Activated naive CD4-positive, alpha-beta T cell treated with anti-CD3 and anti-CD28 coated beads, Interleukin-2, amount 50 U/mL, for 72 hours (primary cell): ENCODE data around the gene TRIM40. TPM values are rescaled to one million over a fixed set of nuclear protein-coding genes. Genes with fewer than 3 reads are reported as not detected.

Source experiments
- ATAC-seq, 2 donors: fragments of 150-1000 bp; cut with Tn5 transposase; 2 replicates each; pipeline ENCODE4 v1.10.0; 2021; ENCODE audit warnings: mild to moderate bottlenecking in 2 of 2, moderate library complexity in 2 of 2
- DNase-seq, 2 donors: peaks; one replicate each; pipeline ENCODE4 v3.0.0; 2021 to 2022; ENCODE audit warnings: low spot score in 2 of 2
- H3K27ac Mint-ChIP-seq, 2 donors: one replicate each; pipeline ENCODE4 v1.8.0; 2022; ENCODE audit warnings: mild to moderate bottlenecking in 2 of 2, mixed read lengths in 2 of 2
- H3K36me3 Mint-ChIP-seq, 2 donors: one replicate each; pipeline ENCODE4 v1.8.0; 2022; ENCODE audit warnings: mixed read lengths in 2 of 2
- H3K9me3 Mint-ChIP-seq, 2 donors: one replicate each; pipeline ENCODE4 v1.8.0; 2022; ENCODE audit warnings: mixed read lengths in 2 of 2
- total RNA-seq, 2 donors: library from RNA; stranded (reverse); gene quantifications; one replicate each; pipeline ENCODE4 v1.2.3, GENCODE V29; 2022

Gene TRIM40, protein sequence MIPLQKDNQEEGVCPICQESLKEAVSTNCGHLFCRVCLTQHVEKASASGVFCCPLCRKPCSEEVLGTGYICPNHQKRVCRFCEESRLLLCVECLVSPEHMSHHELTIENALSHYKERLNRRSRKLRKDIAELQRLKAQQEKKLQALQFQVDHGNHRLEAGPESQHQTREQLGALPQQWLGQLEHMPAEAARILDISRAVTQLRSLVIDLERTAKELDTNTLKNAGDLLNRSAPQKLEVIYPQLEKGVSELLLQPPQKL
- total RNA-seq = under 1 TPM in 1 of 2 donors, not detected in 1; 0.12 TPM

- Mint-ChIP-seq H3K9me3 (no peaks in the 10 kb centered on the region), H3K27ac (peak within 1 kb of the TSS in 1 of 2 donors; percentile 46), H3K36me3 (no peaks in the 10 kb centered on the region)
- ATAC-seq (no peak), DNase-seq (no peak)
Observed at GRCh38 chr6:30135757-30136156, at the start of gene TRIM40. TRIM40 (plus strand) TSS chr6:30136140; CDS start chr6:30137037, 897 bp downstream.

DNA sequence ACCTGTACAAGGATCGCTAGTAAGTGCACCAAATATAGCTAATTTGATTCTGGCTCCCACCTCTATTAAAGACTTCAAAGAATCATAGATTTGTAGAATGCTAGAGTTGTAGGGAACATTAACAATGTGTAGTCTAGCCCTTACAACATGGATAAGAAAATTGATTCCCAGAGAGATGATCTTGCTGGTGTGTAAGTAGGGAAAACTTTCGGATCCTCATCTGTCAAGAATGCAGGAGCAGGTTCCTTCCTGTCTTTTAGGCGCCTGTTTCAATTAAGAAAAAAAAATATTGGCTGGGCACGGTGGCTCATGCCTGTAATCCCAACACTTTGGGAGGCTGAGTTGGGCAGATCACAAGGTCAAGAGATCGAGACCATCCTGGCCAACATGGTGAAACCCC is 48.1 kb upstream of the TRIM40 start:
- Mint-ChIP-seq H3K9me3 (no peaks in the 10 kb centered on the region), H3K36me3 (no peaks in the 10 kb centered on the region), H3K27ac (no peak overlapping the region)
- no peak for ATAC-seq
- no peak for DNase-seq

DNA sequence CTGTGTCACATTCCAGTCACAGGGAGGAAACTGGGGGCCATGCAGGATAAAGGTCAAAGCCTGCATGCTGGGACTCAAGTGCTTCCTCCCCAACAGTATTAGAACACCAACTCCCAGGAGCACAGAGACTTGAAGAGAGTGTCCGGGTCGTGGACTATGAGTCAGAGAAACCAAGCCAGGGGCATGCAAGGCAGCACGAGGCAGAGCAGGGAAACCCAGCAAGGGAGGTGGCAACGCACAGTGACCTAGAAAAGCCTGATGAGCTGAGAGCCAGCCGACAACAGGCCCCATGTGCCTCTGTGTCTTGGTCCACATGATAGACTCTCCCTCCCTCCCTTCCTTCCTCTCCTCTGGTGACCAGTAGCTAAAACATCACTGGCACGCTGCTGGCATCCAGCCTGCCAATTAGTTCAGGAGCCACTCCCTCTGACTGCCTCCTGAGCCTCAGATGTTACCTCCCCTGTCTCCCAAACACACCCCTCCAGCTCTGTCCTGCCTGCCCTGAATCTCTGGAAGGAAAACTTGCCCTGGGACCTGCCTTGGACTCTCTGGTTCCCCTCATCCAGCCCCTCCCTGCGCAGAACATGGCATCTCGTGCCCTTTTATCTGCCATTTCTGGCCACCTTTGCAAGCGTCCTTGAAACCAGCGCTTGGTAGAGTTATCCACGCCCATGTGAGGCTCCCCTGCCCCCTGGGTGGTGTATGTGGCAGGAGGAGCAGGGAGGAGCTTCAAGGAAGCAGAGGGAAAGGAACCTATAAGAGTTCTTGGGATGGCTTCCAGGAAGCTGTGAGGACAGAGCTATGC is 44.2 kb upstream of the TRIM40 start:
- no peak for DNase-seq
- no peaks in the 10 kb centered on the region for H3K36me3 Mint-ChIP-seq
- ATAC-seq = no peak
- no peak overlapping the region for H3K27ac Mint-ChIP-seq
- H3K9me3 Mint-ChIP-seq = no peaks in the 10 kb centered on the region

DNA sequence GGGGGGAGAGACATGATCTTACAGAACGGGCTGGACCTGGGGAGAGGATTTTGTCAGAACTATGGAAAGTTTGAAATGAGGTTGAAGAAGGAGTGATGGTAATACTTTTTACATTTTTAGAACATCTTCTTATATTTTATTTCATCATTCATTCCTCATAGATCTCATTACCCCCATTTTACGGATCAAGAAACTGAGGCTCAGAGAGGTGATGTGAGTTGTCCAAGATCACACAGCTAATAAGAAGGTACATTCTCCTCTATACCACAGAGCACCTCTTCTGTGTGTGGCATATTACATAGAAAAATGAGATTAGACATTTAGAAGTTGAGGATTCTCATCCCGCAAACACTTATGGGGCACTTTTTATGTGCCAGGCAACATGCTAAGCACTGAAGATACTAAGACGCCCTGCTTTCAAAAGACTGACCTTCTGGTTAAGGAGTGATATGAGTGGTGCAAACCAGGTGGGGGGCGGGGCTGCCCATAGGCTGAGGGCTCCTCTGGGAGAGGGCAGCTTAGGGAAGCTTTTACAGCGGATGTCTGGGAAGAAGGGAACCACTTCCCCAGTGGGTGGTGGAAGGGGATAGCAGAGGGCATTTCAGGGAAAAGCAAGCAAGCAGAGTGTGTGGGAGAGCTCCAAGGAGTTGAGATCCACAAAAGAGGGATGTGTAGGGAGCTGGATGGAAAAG is 42.9 kb upstream of the TRIM40 start:
- no peak for ATAC-seq
- H3K27ac Mint-ChIP-seq = no peak overlapping the region
- no peak for DNase-seq
- H3K36me3 Mint-ChIP-seq = no peaks in the 10 kb centered on the region
- H3K9me3 Mint-ChIP-seq = no peaks in the 10 kb centered on the region

GRCh38 chr6:30093951-30094661 is 41.8 kb upstream of the TRIM40 start:
- no peak for DNase-seq
- Mint-ChIP-seq H3K9me3 (no peaks in the 10 kb centered on the region), H3K27ac (no peak overlapping the region), H3K36me3 (no peaks in the 10 kb centered on the region)
- ATAC-seq = no peak

GRCh38 chr6:30096829-30097228 is 39.1 kb upstream of the TRIM40 start:
- ATAC-seq = no peak
- Mint-ChIP-seq H3K9me3 (no peaks in the 10 kb centered on the region), H3K27ac (no peak overlapping the region), H3K36me3 (no peaks in the 10 kb centered on the region)
- DNase-seq = no peak

- DNase-seq (no peak), ATAC-seq (no peak)
- H3K27ac Mint-ChIP-seq = no peak overlapping the region
- H3K36me3 Mint-ChIP-seq = no peaks in the 10 kb centered on the region
- H3K9me3 Mint-ChIP-seq = no peaks in the 10 kb centered on the region
Observed at GRCh38 chr6:30097902-30098768, 37.8 kb upstream of the TRIM40 start.

GRCh38 chr6:30100154-30100553 is 35.8 kb upstream of the TRIM40 start:
- no peak for DNase-seq
- no peak for ATAC-seq
- peak overlapping the region in 1 of 2 donors; percentile 48 for H3K27ac Mint-ChIP-seq
- H3K36me3 Mint-ChIP-seq = no peaks in the 10 kb centered on the region
- H3K9me3 Mint-ChIP-seq = no peaks in the 10 kb centered on the region

DNA sequence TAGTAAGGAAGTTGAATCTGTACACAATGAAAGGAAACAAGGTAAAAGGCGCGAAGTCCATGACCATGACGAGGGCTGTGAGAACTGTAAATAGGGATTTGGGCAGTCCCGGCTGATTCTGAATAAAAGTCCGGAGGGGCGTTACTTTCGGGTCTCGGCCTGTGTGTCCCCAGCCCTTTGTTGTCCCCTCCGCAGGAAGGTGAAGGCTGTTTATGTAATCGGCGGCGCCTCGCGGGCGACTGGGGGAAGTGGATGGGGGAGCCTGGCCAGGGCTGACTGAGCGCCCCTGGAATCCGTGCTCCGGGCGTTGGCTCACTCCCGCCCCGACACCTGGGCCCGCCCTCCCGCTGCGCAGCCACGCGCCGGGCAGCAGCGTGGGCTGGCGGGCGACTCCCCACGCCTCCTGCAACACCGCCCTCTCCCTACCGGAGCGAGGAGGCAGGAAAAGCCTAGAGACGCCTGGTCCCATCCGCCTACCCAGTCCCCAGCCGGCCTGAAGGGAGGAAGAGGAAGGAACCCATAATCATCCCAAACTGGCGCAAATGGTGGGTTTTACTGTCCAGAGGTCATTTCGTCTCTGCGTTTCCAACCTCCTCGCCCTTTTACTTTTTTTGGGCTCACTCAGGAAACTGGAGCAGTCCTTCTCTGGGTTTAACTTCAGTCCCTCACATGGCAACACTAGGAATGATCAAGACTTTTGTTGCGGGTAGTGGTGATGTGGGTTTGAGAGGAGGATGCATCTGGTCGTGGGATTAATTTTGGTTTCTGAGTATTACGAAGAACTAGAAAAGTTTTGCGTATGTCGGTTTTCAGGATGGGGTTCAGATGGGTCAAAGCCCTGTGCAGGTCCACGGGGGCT is 35.1 kb upstream of the TRIM40 start:
- DNase-seq (no peak), ATAC-seq (peak; percentile 1 to 16)
- Mint-ChIP-seq H3K36me3 (no peaks in the 10 kb centered on the region), H3K9me3 (no peaks in the 10 kb centered on the region), H3K27ac (no peak overlapping the region)

DNA sequence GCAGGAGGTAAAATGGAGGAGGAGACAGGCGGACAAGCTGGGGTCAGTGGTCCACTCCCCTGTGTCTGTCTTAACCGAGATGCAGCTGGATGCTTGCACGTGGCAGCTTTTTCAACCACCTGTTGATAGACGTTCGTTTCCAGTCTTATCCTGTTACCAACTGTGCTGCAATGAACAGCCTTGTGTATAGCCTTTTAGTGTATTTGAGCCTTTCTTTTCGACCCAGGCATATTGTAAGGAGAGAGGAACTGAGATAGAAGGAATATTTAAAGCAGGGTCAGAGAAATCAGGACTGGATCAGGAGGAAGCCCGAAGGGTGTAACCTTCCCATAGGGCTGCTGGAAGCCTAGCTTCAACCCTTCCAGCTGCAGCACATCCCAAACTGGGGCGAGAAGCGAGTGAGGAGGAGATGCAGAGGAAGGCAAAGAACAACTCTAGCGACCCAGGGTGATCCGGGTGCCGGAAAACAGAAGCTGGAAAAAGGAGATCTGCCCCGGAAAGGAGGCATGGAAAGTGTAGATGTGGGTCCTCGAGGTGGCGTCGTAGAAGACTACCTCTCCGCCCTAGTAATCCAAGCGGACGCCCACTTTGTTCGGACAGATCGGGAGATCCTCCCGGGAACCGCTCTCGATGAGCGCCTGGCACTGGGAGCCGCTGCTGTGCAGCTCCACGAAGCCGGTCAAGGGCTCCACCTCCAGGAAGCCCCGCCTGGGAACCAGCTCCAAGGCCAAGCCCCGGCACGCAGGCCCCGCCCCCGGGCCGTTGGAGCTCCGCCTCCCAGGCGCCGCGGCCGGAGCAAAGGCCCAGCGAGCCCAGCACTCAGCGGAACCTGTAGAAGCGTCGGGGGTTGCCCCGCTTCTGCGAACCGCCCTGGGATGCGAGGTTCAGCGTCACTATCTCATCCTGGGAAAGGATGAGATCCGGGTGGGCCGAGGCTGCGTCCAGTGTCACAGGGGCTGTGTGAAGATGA is 34.2 kb upstream of the TRIM40 start:
- peak; percentile 67 to 83 for DNase-seq
- Mint-ChIP-seq H3K36me3 (no peaks in the 10 kb centered on the region), H3K27ac (peak overlapping the region in 1 of 2 donors; percentile 51), H3K9me3 (no peaks in the 10 kb centered on the region)
- peak; percentile 73 to 80 for ATAC-seq

- Mint-ChIP-seq H3K36me3 (no peaks in the 10 kb centered on the region), H3K9me3 (no peaks in the 10 kb centered on the region), H3K27ac (peak overlapping the region in 1 of 2 donors; percentile 74)
- peak; percentile 2 to 21 for ATAC-seq
- no peak for DNase-seq
Observed at GRCh38 chr6:30102414-30102969, 33.4 kb upstream of the TRIM40 start.

GRCh38 chr6:30102970-30103871 is 32.7 kb upstream of the TRIM40 start:
- ATAC-seq = peak; percentile 79 to 83
- Mint-ChIP-seq H3K36me3 (no peaks in the 10 kb centered on the region), H3K27ac (peak overlapping the region in 1 of 2 donors; percentile 74), H3K9me3 (no peaks in the 10 kb centered on the region)
- peak; percentile 81 to 84 for DNase-seq

DNA sequence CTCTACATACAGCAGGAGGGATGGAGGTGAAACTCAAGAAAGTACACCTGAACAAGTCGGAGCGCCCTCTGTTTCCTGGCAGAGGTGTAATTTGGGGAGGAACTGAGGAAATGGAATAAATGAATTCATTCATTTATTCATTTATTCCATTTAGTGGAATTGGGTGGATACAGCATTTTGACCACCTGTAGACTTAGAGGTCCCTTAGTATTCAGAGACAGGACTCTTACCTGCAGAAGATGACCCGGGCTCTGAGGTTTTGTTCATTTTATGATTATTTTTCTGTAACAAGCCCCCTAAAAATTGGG is 32.1 kb upstream of the TRIM40 start:
- H3K9me3 Mint-ChIP-seq = no peaks in the 10 kb centered on the region
- H3K36me3 Mint-ChIP-seq = no peaks in the 10 kb centered on the region
- peak overlapping the region in 1 of 2 donors; percentile 74 for H3K27ac Mint-ChIP-seq

More for the DNA sequence above, 32.1 kb upstream of the TRIM40 start:
- DNase-seq (no peak), ATAC-seq (no peak)
